ENCODE data around the gene COPS7A. TPM values are rescaled to one million over a fixed set of nuclear protein-coding genes. Genes with fewer than 3 reads are reported as not detected.

Gene COPS7A
- total and polyA plus RNA-seq, 2 experiments from 2014 or later = 37.7 to 51.9 TPM

DNA sequence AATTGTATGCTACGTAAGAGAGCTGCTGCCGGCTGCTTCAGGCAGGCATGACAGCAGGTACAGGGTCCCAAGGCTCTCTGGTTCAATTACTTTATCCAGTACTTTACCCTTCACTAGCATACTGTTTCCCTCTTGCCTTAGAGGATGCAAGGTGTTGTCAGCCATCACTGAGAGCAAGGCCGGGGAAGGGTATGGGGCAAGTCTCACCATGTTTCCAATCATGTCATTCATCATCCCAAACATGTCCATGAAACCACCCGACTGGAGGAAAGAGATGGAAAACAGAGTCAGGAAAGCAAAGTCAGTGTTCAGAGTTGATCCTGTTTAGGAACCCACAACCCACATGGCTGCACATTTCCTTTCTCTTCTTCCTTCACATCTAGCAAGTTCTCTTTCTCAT, 26.7 kb downstream of the COPS7A start:
- Histone ChIP-seq H4K20me1 (replicated peaks; ENCODE audit: insufficient read depth) (peaks cover 15% of the 10 kb centered on the region; the same call in 1 of the 2 replicates), H3K4me2 (no peak overlapping the region), H3K79me2 (replicated peaks; ENCODE audit: insufficient read depth) (peaks cover 24% of the 10 kb centered on the region), H3K27ac (ENCODE audit: low read depth) (no peak overlapping the region), H3F3A (replicated peaks; ENCODE audit: low read depth) (0 out of 2 replicates have a peak, but pooled peaks cover 9% of the 10 kb centered on the region), H3K9me2 (ENCODE audit: insufficient read depth) (no peaks in the 10 kb centered on the region), H3K36me3 (ENCODE audit: insufficient read depth) (peaks cover 35% of the 10 kb centered on the region), H2AFZ (no peak overlapping the region), H3K4me1 (ENCODE audit: insufficient read depth) (peaks cover 17% of the 10 kb centered on the region), H3K27me3 (ENCODE audit: insufficient read depth) (no peaks in the 10 kb centered on the region), H3K4me3 (no peak overlapping the region)
- Mint-ChIP-seq H3K9me3 (no peaks in the 10 kb centered on the region), H3K36me3 (ENCODE audit: low read depth) (peaks cover 65% of the 10 kb centered on the region), H3K27me3 (ENCODE audit: insufficient read depth, low read depth, poor library complexity) (peaks cover 21% of the 10 kb centered on the region), H3K4me1 (peaks cover 19% of the 10 kb centered on the region), H3K27ac (no peak overlapping the region), H3K4me3 (no peak overlapping the region)
- DNase-seq (ENCODE audit: low spot score) (no peak), ATAC-seq (no peak)
- TF ChIP-seq ZNF114 (CRISPR knock-in tag; IDR thresholded peaks at IDR 0.05) = no peak
- no peak for TF ChIP-seq NANOG (IDR thresholded peaks at IDR 0.05; ENCODE audit: borderline replicate concordance)

- H3K4me2 ChIP-seq = peak overlapping the region; percentile 98
- Mint-ChIP-seq H3K4me3 (peak overlapping the region; percentile 91), H3K9me3 (no peaks in the 10 kb centered on the region), H3K27me3 (ENCODE audit: insufficient read depth, low read depth, poor library complexity) (peaks cover 19% of the 10 kb centered on the region), H3K27ac (peak overlapping the region; percentile 93; the same call in 1 of the 2 replicates), H3K4me1 (peaks cover 19% of the 10 kb centered on the region), H3K36me3 (ENCODE audit: low read depth) (peaks cover 54% of the 10 kb centered on the region)
- peak overlapping the region; percentile 97 for H3K4me3 ChIP-seq
- ATAC-seq (no peak), DNase-seq (ENCODE audit: low spot score) (no peak)
- no peaks in the 10 kb centered on the region for H3K27me3 ChIP-seq (ENCODE audit: insufficient read depth)
- H3K36me3 ChIP-seq (ENCODE audit: insufficient read depth) = peaks cover 35% of the 10 kb centered on the region
- H2AFZ ChIP-seq = no peak overlapping the region
- H3K79me2 ChIP-seq (replicated peaks; ENCODE audit: insufficient read depth) = peaks cover 24% of the 10 kb centered on the region
- no peak overlapping the region for H3K27ac ChIP-seq (ENCODE audit: low read depth)
- H3F3A ChIP-seq (replicated peaks; ENCODE audit: low read depth) = 0 out of 2 replicates have a peak, but pooled peaks cover 9% of the 10 kb centered on the region
- H4K20me1 ChIP-seq (replicated peaks; ENCODE audit: insufficient read depth) = peaks cover 15% of the 10 kb centered on the region; the same call in 1 of the 2 replicates
- TF ChIP-seq EZH2phosphoT487 (IDR thresholded peaks at IDR 0.05; ENCODE audit: unreplicated experiment) (no peak), NANOG (IDR thresholded peaks at IDR 0.05; ENCODE audit: borderline replicate concordance) (no peak), ZNF331 (CRISPR knock-in tag; IDR thresholded peaks at IDR 0.05; ENCODE audit: low read depth) (no peak), CREB1 (CRISPR knock-in tag; IDR thresholded peaks at IDR 0.05; ENCODE audit: low read depth) (no peak), STAT1 (IDR thresholded peaks at IDR 0.05; ENCODE audit: unreplicated experiment) (no peak)
- TF ChIP-seq, protein P1, sequence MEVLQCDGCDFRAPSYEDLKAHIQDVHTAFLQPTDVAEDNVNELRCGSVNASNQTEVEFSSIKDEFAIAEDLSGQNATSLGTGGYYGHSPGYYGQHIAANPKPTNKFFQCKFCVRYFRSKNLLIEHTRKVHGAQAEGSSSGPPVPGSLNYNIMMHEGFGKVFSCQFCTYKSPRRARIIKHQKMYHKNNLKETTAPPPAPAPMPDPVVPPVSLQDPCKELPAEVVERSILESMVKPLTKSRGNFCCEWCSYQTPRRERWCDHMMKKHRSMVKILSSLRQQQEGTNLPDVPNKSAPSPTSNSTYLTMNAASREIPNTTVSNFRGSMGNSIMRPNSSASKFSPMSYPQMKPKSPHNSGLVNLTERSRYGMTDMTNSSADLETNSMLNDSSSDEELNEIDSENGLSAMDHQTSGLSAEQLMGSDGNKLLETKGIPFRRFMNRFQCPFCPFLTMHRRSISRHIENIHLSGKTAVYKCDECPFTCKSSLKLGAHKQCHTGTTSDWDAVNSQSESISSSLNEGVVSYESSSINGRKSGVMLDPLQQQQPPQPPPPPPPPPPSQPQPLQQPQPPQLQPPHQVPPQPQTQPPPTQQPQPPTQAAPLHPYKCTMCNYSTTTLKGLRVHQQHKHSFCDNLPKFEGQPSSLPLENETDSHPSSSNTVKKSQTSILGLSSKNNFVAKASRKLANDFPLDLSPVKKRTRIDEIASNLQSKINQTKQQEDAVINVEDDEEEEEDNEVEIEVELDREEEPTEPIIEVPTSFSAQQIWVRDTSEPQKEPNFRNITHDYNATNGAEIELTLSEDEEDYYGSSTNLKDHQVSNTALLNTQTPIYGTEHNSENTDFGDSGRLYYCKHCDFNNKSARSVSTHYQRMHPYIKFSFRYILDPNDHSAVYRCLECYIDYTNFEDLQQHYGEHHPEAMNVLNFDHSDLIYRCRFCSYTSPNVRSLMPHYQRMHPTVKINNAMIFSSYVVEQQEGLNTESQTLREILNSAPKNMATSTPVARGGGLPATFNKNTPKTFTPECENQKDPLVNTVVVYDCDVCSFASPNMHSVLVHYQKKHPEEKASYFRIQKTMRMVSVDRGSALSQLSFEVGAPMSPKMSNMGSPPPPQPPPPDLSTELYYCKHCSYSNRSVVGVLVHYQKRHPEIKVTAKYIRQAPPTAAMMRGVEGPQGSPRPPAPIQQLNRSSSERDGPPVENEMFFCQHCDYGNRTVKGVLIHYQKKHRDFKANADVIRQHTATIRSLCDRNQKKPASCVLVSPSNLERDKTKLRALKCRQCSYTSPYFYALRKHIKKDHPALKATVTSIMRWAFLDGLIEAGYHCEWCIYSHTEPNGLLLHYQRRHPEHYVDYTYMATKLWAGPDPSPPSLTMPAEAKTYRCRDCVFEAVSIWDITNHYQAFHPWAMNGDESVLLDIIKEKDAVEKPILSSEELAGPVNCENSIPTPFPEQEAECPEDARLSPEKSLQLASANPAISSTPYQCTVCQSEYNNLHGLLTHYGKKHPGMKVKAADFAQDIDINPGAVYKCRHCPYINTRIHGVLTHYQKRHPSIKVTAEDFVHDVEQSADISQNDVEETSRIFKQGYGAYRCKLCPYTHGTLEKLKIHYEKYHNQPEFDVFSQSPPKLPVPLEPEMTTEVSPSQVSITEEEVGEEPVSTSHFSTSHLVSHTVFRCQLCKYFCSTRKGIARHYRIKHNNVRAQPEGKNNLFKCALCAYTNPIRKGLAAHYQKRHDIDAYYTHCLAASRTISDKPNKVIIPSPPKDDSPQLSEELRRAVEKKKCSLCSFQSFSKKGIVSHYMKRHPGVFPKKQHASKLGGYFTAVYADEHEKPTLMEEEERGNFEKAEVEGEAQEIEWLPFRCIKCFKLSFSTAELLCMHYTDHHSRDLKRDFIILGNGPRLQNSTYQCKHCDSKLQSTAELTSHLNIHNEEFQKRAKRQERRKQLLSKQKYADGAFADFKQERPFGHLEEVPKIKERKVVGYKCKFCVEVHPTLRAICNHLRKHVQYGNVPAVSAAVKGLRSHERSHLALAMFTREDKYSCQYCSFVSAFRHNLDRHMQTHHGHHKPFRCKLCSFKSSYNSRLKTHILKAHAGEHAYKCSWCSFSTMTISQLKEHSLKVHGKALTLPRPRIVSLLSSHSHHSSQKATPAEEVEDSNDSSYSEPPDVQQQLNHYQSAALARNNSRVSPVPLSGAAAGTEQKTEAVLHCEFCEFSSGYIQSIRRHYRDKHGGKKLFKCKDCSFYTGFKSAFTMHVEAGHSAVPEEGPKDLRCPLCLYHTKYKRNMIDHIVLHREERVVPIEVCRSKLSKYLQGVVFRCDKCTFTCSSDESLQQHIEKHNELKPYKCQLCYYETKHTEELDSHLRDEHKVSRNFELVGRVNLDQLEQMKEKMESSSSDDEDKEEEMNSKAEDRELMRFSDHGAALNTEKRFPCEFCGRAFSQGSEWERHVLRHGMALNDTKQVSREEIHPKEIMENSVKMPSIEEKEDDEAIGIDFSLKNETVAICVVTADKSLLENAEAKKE (CRISPR knock-in tag; IDR thresholded peaks at IDR 0.05) = no peak
- peaks cover 17% of the 10 kb centered on the region for H3K4me1 ChIP-seq (ENCODE audit: insufficient read depth)
- H3K9me2 ChIP-seq (ENCODE audit: insufficient read depth) = no peaks in the 10 kb centered on the region
Observed at GRCh38 chr12:6751767-6752166, 27.9 kb downstream of the COPS7A start.
